Sigmoid colon (tissue), 4 donors: ENCODE data around the gene PPP1R12B.
"Not testable (repeated sequence)": the region's sequence is repeated elsewhere in the genome, so short reads cannot be mapped to it uniquely, and the experiment has no call there.

Experiments used
- CTCF ChIP-seq, 4 experiments: fragments of 450-650 bp in 3 of 4; fragments of 200-600 bp in 1 of 4; IDR thresholded peaks; one replicate each; pipeline ENCODE4 v1.5.1; 2016 to 2019; ENCODE audit warnings: antibody characterized with exemption in 4 of 4, mild to moderate bottlenecking in 3 of 4, moderate library complexity in 2 of 4
- EP300 ChIP-seq, 4 donors: sonication (generic); formaldehyde crosslinking; IDR thresholded peaks; one replicate each; pipeline ENCODE4 v1.6.1; 2017; ENCODE audit warnings: antibody characterized with exemption in 4 of 4
- POLR2A ChIP-seq, 2 donors: fragments of 450-650 bp; IDR thresholded peaks; one replicate each; pipeline ENCODE4 v1.6.1; 2016; ENCODE audit warnings: antibody characterized with exemption in 2 of 2, mild to moderate bottlenecking in 2 of 2, moderate library complexity in 2 of 2
- POLR2AphosphoS5 ChIP-seq, 4 donors: sonication (generic); formaldehyde crosslinking; IDR thresholded peaks; one replicate each; pipeline ENCODE4 v1.6.1; 2017; ENCODE audit warnings: antibody characterized with exemption in 4 of 4

GRCh38 chr1:202637321-202638018 lies 289.0 kb downstream of the PPP1R12B start:
- not testable (repeated sequence) for TF ChIP-seq CTCF, POLR2A, EP300, POLR2AphosphoS5 (IDR thresholded peaks at IDR 0.05)
